Nephron progenitor cell (in vitro differentiated cells): ENCODE measurements around the gene RMND5B.

Source experiments
- DNase-seq: peaks from one replicate; pipeline ENCODE4 v3.0.0; 2021
- H3K27ac Mint-ChIP-seq: 2 replicates; pipeline ENCODE4 v1.8.0; 2021; ENCODE audit warnings: mild to moderate bottlenecking, moderate library complexity, mixed read lengths
- H3K27me3 Mint-ChIP-seq: 2 replicates; pipeline ENCODE4 v1.8.0; 2021; ENCODE audit warnings: mild to moderate bottlenecking, low read depth, mixed read lengths; ENCODE audit not compliant: poor library complexity
- H3K36me3 Mint-ChIP-seq: 2 replicates; pipeline ENCODE4 v1.8.0; 2021; ENCODE audit warnings: low read depth, mixed read lengths
- H3K4me1 Mint-ChIP-seq: 2 replicates; pipeline ENCODE4 v1.8.0; 2021; ENCODE audit warnings: mixed read lengths
- H3K4me3 Mint-ChIP-seq: 2 replicates; pipeline ENCODE4 v1.8.0; 2021; ENCODE audit warnings: mild to moderate bottlenecking, moderate library complexity, mixed read lengths
- H3K9me3 Mint-ChIP-seq: 2 replicates; pipeline ENCODE4 v1.8.0; 2021; ENCODE audit warnings: mild to moderate bottlenecking, moderate library complexity, mixed read lengths
- CTCF ChIP-seq: fragments of 200-600 bp; sonication (generic); IDR thresholded peaks from 2 replicates; pipeline ENCODE4 v1.5.0; 2021; ENCODE audit warnings: antibody characterized with exemption

RMND5B gene

GRCh38 chr5:178090856-178091255 lies 40.0 kb upstream of the RMND5B start:
- Mint-ChIP-seq H3K27me3 (peaks cover 27% of the 10 kb centered on the region), H3K4me1 (no peaks in the 10 kb centered on the region), H3K9me3 (peaks cover 24% of the 10 kb centered on the region), H3K36me3 (no peaks in the 10 kb centered on the region), H3K27ac (no peak overlapping the region), H3K4me3 (no peak overlapping the region)
- TF ChIP-seq CTCF = no peak
- DNase-seq = no peak

- Mint-ChIP-seq H3K27ac (no peak overlapping the region), H3K27me3 (peaks cover 30% of the 10 kb centered on the region), H3K36me3 (no peaks in the 10 kb centered on the region), H3K4me1 (no peaks in the 10 kb centered on the region), H3K4me3 (no peak overlapping the region), H3K9me3 (peaks cover 32% of the 10 kb centered on the region)
- no peak for TF ChIP-seq CTCF
- no peak for DNase-seq
Observed at GRCh38 chr5:178093134-178093533, 37.7 kb upstream of the RMND5B start.

- H3K9me3 Mint-ChIP-seq = peaks cover 32% of the 10 kb centered on the region
- no peaks in the 10 kb centered on the region for H3K4me1 Mint-ChIP-seq
- no peak overlapping the region for H3K4me3 Mint-ChIP-seq
- TF ChIP-seq CTCF = no peak
- H3K27me3 Mint-ChIP-seq = peaks cover 22% of the 10 kb centered on the region
- peak overlapping the region; percentile 80 for H3K27ac Mint-ChIP-seq
- no peak for DNase-seq
- no peaks in the 10 kb centered on the region for H3K36me3 Mint-ChIP-seq
Observed at GRCh38 chr5:178094345-178094744, 36.5 kb upstream of the RMND5B start.

- H3K9me3 Mint-ChIP-seq = peaks cover 16% of the 10 kb centered on the region
- H3K36me3 Mint-ChIP-seq = no peaks in the 10 kb centered on the region
- peaks cover 13% of the 10 kb centered on the region for H3K27me3 Mint-ChIP-seq
- no peak overlapping the region for H3K4me3 Mint-ChIP-seq
- H3K27ac Mint-ChIP-seq = no peak overlapping the region
- no peak for DNase-seq
- no peaks in the 10 kb centered on the region for H3K4me1 Mint-ChIP-seq
- no peak for TF ChIP-seq CTCF
Observed at GRCh38 chr5:178098685-178099084, 32.1 kb upstream of the RMND5B start.

- Mint-ChIP-seq H3K27ac (no peak overlapping the region), H3K36me3 (no peaks in the 10 kb centered on the region), H3K9me3 (no peaks in the 10 kb centered on the region), H3K4me3 (no peak overlapping the region), H3K27me3 (peaks cover 7% of the 10 kb centered on the region), H3K4me1 (peaks cover 16% of the 10 kb centered on the region)
- TF ChIP-seq CTCF = no peak
- no peak for DNase-seq
Observed at GRCh38 chr5:178103612-178104011, 27.2 kb upstream of the RMND5B start.

GRCh38 chr5:178104492-178104891 lies 26.3 kb upstream of the RMND5B start:
- no peak for TF ChIP-seq CTCF
- Mint-ChIP-seq H3K4me1 (peaks cover 16% of the 10 kb centered on the region), H3K4me3 (no peak overlapping the region), H3K27me3 (peaks cover 7% of the 10 kb centered on the region), H3K36me3 (no peaks in the 10 kb centered on the region), H3K9me3 (no peaks in the 10 kb centered on the region), H3K27ac (no peak overlapping the region)
- DNase-seq = no peak
